HFF-Myc (cell line): ENCODE results near the gene LRRC31.

ENCODE experiments used
- DNase-seq: peaks from one replicate; pipeline ENCODE4 v3.0.0-alpha.2; 2011; ENCODE audit warnings: low read depth; ENCODE audit errors: extremely low read depth
- H3K4me3 ChIP-seq: replicated peaks from 2 replicates; pipeline ENCODE4 v1.5.1; 2011; ENCODE audit warnings: low read depth, mild to moderate bottlenecking, control low read depth, low read length
- TF ChIP-seq, protein P1 (sequence below): IDR thresholded peaks from 2 replicates; pipeline ENCODE4 v1.5.1; 2012; ENCODE audit warnings: mild to moderate bottlenecking, low read depth, low read length, control low read depth; ENCODE audit errors: missing control alignments

LRRC31 gene

DNA sequence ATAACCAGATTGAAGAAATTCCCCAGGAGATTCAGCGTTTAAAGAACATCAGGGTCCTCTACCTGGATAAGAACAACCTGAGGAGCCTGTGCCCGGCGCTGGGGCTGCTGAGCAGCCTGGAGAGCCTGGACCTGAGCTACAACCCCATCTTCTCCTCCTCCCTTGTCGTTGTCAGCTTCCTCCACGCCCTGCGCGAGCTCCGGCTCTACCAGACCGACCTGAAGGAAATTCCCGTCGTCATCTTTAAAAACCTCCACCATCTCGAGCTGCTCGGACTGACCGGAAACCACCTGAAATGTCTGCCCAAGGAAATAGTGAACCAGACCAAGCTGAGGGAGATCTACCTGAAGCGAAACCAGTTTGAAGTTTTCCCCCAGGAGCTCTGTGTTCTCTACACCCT is 47.6 kb downstream of the LRRC31 start:
- TF ChIP-seq, protein P1, sequence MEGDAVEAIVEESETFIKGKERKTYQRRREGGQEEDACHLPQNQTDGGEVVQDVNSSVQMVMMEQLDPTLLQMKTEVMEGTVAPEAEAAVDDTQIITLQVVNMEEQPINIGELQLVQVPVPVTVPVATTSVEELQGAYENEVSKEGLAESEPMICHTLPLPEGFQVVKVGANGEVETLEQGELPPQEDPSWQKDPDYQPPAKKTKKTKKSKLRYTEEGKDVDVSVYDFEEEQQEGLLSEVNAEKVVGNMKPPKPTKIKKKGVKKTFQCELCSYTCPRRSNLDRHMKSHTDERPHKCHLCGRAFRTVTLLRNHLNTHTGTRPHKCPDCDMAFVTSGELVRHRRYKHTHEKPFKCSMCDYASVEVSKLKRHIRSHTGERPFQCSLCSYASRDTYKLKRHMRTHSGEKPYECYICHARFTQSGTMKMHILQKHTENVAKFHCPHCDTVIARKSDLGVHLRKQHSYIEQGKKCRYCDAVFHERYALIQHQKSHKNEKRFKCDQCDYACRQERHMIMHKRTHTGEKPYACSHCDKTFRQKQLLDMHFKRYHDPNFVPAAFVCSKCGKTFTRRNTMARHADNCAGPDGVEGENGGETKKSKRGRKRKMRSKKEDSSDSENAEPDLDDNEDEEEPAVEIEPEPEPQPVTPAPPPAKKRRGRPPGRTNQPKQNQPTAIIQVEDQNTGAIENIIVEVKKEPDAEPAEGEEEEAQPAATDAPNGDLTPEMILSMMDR = no peak
- DNase-seq = no peak
- H3K4me3 ChIP-seq = no peak overlapping the region

DNA sequence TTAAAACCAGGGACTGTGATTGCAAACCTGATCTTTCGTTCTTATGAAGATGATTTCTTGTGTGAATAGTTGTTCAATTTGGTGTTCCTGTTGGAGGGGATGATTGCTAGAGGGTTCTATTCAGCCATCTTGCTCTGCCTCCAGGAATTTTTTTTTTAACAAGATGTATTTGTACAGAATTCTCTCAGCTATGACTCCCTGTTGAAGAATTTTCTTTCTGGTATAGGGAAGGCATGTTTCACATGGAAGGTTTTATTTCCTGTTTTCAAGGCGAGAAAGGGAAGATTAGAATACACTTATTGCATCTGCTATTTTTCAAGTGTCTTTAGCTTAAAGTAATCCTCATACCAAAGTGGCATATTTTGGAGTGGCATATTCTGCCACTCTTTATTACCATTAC is 51.4 kb downstream of the LRRC31 start:
- TF ChIP-seq, protein P1 = no peak
- no peak overlapping the region for H3K4me3 ChIP-seq
- DNase-seq = no peak

DNA sequence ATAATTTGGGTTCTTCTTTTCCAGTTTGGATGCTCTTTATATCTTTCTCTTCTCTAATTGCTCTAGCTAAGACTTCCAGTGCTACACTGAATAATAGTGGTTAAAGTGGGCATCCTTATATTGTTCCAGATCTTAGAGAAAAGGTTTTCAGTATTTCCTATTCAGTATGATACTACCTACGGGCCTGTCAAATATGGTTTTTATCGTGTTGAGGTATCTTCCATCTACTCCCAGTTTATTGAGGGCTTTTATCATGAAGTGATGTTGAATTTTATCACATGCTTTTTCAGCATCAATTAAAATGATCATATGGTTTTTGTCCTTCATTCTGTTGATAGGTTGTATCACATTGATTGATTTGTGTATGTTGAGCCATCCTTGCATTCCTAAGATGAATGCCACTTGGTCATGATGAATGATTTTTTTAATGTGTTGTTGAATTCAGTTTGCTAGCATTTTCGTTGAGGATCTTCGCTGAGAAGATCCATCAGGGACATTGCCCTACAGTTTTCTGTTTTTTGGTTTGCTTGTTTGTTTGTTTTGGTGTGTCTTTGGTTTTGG is 54.1 kb downstream of the LRRC31 start:
- TF ChIP-seq, protein P1 = no peak
- DNase-seq = no peak
- no peak overlapping the region for H3K4me3 ChIP-seq

DNA sequence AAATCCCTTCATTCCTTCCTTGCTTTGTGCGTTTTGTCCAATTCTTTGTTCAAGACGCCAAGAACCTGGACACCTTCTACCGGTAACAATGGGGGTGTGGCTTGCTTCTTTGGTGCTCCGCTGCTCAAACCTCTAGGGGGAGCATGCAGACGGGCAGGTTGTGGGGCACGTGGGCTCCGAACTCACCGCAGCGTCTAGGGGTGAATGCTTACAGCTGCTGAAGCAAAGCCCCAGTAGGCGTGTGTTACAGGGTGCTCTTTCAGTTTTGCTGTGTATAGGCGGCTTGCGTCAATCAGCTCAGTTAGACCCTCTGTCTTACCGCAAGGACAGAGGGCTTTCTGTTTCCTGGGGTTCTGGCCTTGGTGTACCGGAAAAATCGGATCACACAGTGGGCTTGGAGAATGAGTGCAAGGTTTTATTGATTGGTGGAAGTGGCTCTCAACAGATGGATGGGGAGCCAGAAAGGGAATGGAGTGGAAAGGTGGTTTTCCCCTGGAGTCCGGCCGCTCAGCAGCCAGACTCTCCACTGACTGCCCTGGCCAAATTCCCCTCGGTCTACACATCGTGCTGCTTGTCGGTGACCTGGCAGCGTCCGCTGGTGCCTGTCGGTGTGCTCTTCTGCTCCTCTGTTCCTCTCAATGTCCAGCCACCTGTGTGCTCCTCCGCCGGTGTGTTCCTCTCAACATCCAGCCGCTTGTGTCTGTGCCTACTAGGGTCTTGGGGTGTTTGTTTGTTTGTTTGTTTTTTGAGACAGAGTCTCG is 55.8 kb downstream of the LRRC31 start:
- TF ChIP-seq, protein P1 = peak; percentile 19
- no peak for DNase-seq
- H3K4me3 ChIP-seq = no peak overlapping the region

DNA sequence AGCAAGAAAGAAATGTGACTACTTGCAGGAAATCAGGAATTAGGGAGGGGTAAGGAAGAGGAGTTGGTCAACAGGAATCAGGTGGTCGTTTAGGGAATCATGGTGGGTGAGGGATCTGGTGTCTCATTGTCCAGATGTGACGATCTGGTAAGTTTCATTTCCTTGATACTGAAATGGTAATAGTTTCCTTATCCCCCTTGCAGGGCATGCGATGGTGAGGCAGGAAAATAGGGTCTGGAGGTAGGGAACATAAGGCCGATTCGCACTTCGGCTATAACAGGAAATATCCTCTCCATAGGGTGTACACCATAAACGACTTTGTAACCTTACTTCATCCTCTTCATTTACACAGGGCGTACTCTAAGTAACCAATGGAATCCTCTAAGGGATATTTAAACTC is 56.5 kb downstream of the LRRC31 start:
- no peak for DNase-seq
- H3K4me3 ChIP-seq = peak overlapping the region; percentile 55
- TF ChIP-seq, protein P1 = no peak

DNA sequence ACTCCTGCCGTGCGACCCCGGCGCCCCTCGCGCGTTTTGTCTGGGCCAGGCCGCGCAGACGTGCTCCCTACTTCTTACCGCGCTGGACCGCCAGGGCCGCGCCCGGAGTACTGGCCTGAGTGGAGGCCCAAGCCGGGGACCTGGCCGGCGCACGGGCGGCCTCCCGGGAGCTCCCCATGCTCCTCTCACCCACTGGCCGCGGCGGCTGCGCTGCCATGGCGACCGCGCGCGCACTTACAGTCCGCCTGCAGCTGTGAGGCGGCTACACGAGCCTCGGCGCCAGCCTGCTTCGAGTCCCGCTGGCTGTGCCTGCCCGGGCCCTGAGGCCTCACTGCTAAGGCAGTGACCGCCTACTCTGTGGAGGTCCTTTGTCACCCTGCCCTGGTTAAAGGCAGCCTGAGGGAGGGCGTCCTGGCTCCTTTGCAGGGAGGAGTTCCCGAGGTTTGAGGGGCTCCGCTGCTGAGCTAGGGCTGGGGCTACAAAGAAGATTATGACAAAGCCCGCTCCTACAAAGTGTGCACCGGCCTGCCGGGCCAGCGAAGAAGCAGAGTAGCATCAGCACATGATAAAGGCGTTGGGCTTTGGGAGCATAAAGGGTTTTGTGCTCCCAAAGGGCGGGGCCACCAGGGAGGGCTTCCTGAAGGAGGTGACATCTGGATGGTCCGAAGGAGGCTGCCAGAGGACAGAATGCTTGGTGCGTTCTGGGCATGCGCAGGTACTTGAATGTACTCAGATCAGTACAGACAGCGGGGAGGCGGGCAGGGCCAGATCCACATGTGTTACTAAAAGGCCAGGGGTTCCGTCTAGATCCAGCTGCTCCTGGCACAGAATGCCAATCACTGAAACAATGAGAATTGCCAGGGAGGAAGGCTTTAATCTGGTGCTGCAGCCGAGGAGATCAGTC is 57.2 kb downstream of the LRRC31 start, which contains the start of the genes LRRC34 and LRRIQ4:
Gene LRRC34 (minus strand): TSS at position 573 of the 904 bp plus-strand sequence. CDS start 356 bp downstream, at position 217.
Gene LRRIQ4 (plus strand): TSS at position 539 of the 904 bp plus-strand sequence. CDS start 9,052 bp downstream, outside the sequence.
- peak within 1 kb of the TSS; percentile 55 for H3K4me3 ChIP-seq
- TF ChIP-seq, protein P1 = no peak
- peak; percentile 89 for DNase-seq
